ENCODE measurements around the gene UBASH3B.
"Not testable (repeated sequence)": the region's sequence is repeated elsewhere in the genome, so short reads cannot be mapped to it uniquely, and the experiment has no call there.

UBASH3B gene

GRCh38 chr11:122655527-122656072 lies at the start of gene UBASH3B:
UBASH3B (plus strand) TSS chr11:122655722; CDS start chr11:122656050, 328 bp downstream.
- Histone ChIP-seq H3K9ac (ENCODE audit: low read depth in 1 of 2, low read length in 2 of 2) (peak within 1 kb of the TSS; percentile 54 to 70), H3K36me3 (ENCODE audit: control insufficient read depth in 1 of 2, insufficient read depth in 2 of 2, low read length in 2 of 2) (no peaks in the 10 kb centered on the region), H3K4me3 (ENCODE audit: low read depth in 1 of 2, low read length in 2 of 2) (peak within 1 kb of the TSS; percentile 80 to 81), H3K9me3 (ENCODE audit: control insufficient read depth in 1 of 2, low read length in 2 of 2) (no peaks in the 10 kb centered on the region), H3K27me3 (ENCODE audit: control insufficient read depth in 1 of 2, insufficient read depth in 2 of 2, low read length in 2 of 2) (no peaks in the 10 kb centered on the region), H3K4me1 (ENCODE audit: control insufficient read depth in 1 of 2, insufficient read depth in 2 of 2, low read length in 2 of 2) (peaks cover 4 to 18% of the 10 kb centered on the region in 2 donors), H3K27ac (ENCODE audit: low read depth, low read length) (peak within 1 kb of the TSS; percentile 82)

- not testable (repeated sequence) for H3K27me3 ChIP-seq (ENCODE audit: control insufficient read depth in 1 of 2, insufficient read depth in 2 of 2, low read length in 2 of 2); H3K27ac ChIP-seq (ENCODE audit: low read depth, low read length); H3K36me3 ChIP-seq (ENCODE audit: control insufficient read depth in 1 of 2, insufficient read depth in 2 of 2, low read length in 2 of 2); H3K9me3 ChIP-seq (ENCODE audit: control insufficient read depth in 1 of 2, low read length in 2 of 2); H3K9ac ChIP-seq (ENCODE audit: low read depth in 1 of 2, low read length in 2 of 2); H3K4me3 ChIP-seq (ENCODE audit: low read depth in 1 of 2, low read length in 2 of 2); H3K4me1 ChIP-seq (ENCODE audit: control insufficient read depth in 1 of 2, insufficient read depth in 2 of 2, low read length in 2 of 2)
Observed at GRCh38 chr11:122607162-122607561, 48.4 kb upstream of the UBASH3B start.

DNA sequence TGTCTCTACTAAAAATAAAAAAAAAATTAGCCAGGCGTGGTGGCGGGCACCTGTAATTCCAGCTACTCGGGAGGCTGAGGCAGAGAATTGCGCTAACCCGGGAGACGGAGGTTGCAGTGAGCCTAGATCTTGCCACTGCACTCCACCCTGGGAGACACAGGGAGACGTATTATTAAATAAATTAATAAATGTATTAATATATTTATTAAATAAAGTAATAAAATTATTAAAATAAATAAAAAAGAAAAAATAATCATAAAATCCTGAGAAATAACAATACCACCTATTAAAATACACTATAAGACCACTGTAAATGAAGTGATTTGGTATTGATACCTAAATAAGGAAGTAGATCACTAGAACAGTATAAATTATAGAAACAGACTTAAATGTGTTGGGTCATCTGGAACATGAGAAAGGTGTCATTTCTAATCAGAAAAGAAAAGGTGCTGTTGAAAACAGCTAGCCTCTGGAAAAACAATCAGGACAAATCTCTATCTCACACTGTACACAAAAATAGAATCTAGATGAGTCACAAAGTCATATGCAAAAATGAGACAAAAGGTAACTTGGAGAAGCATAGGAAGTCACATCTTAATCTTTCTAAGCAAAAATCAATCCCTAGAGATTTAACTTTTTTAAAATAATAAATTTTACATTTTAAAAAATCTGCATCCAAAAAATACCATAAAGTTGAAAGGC lies 43.2 kb upstream of the UBASH3B start:
- H3K4me3 ChIP-seq (ENCODE audit: low read depth in 1 of 2, low read length in 2 of 2), result no peak overlapping the region
- H3K9me3 ChIP-seq (ENCODE audit: control insufficient read depth in 1 of 2, low read length in 2 of 2), result no peaks in the 10 kb centered on the region
- H3K9ac ChIP-seq (ENCODE audit: low read depth in 1 of 2, low read length in 2 of 2), result no peak overlapping the region
- no peak overlapping the region for H3K27ac ChIP-seq (ENCODE audit: low read depth, low read length)
- no peaks in the 10 kb centered on the region for H3K27me3 ChIP-seq (ENCODE audit: control insufficient read depth in 1 of 2, insufficient read depth in 2 of 2, low read length in 2 of 2)
- no peaks in the 10 kb centered on the region for H3K4me1 ChIP-seq (ENCODE audit: control insufficient read depth in 1 of 2, insufficient read depth in 2 of 2, low read length in 2 of 2)
- no peaks in the 10 kb centered on the region for H3K36me3 ChIP-seq (ENCODE audit: control insufficient read depth in 1 of 2, insufficient read depth in 2 of 2, low read length in 2 of 2)

GRCh38 chr11:122616718-122617117 lies 38.8 kb upstream of the UBASH3B start:
- Histone ChIP-seq H3K4me1 (ENCODE audit: control insufficient read depth in 1 of 2, insufficient read depth in 2 of 2, low read length in 2 of 2) (no peaks in the 10 kb centered on the region), H3K27me3 (ENCODE audit: control insufficient read depth in 1 of 2, insufficient read depth in 2 of 2, low read length in 2 of 2) (no peaks in the 10 kb centered on the region), H3K36me3 (ENCODE audit: control insufficient read depth in 1 of 2, insufficient read depth in 2 of 2, low read length in 2 of 2) (no peaks in the 10 kb centered on the region)

GRCh38 chr11:122617297-122617696 lies 38.2 kb upstream of the UBASH3B start:
- Histone ChIP-seq H3K27ac (ENCODE audit: low read depth, low read length) (no peak overlapping the region), H3K4me3 (ENCODE audit: low read depth in 1 of 2, low read length in 2 of 2) (no peak overlapping the region), H3K9ac (ENCODE audit: low read depth in 1 of 2, low read length in 2 of 2) (no peak overlapping the region), H3K27me3 (ENCODE audit: control insufficient read depth in 1 of 2, insufficient read depth in 2 of 2, low read length in 2 of 2) (no peaks in the 10 kb centered on the region), H3K9me3 (ENCODE audit: control insufficient read depth in 1 of 2, low read length in 2 of 2) (peaks cover 0 to 6% of the 10 kb centered on the region in 2 donors), H3K36me3 (ENCODE audit: control insufficient read depth in 1 of 2, insufficient read depth in 2 of 2, low read length in 2 of 2) (no peaks in the 10 kb centered on the region), H3K4me1 (ENCODE audit: control insufficient read depth in 1 of 2, insufficient read depth in 2 of 2, low read length in 2 of 2) (no peaks in the 10 kb centered on the region)

More at GRCh38 chr11:122616718-122617117, 38.8 kb upstream of the UBASH3B start:
- no peak overlapping the region for H3K9ac ChIP-seq (ENCODE audit: low read depth in 1 of 2, low read length in 2 of 2)
- no peak overlapping the region for H3K27ac ChIP-seq (ENCODE audit: low read depth, low read length)
- peaks cover 0 to 6% of the 10 kb centered on the region in 2 donors for H3K9me3 ChIP-seq (ENCODE audit: control insufficient read depth in 1 of 2, low read length in 2 of 2)
- no peak overlapping the region for H3K4me3 ChIP-seq (ENCODE audit: low read depth in 1 of 2, low read length in 2 of 2)

DNA sequence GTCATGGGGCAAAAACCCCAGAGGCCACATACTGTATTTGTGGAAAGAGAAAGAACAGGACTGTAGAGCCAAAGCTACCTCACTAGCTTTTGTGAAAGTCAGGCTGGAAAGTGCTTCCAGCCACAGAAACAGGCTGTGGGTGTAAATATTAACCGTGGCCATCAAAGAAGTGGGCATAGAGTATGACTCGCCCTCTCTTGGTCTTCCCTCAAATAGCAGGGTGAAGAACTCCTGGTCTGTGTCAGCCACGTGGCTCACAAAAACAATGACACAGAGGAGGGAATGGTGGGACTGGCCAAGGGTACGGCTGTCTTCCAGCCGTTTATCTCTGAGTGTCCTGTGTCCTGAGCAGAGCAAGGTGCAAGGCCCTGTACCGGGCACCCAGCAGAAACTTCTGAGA lies 37.6 kb upstream of the UBASH3B start:
- no peaks in the 10 kb centered on the region for H3K4me1 ChIP-seq (ENCODE audit: control insufficient read depth in 1 of 2, insufficient read depth in 2 of 2, low read length in 2 of 2)
- no peak overlapping the region for H3K27ac ChIP-seq (ENCODE audit: low read depth, low read length)
- H3K4me3 ChIP-seq (ENCODE audit: low read depth in 1 of 2, low read length in 2 of 2), result no peak overlapping the region
- H3K36me3 ChIP-seq (ENCODE audit: control insufficient read depth in 1 of 2, insufficient read depth in 2 of 2, low read length in 2 of 2), result no peaks in the 10 kb centered on the region
- H3K9ac ChIP-seq (ENCODE audit: low read depth in 1 of 2, low read length in 2 of 2), result no peak overlapping the region
- no peaks in the 10 kb centered on the region for H3K27me3 ChIP-seq (ENCODE audit: control insufficient read depth in 1 of 2, insufficient read depth in 2 of 2, low read length in 2 of 2)
- H3K9me3 ChIP-seq (ENCODE audit: control insufficient read depth in 1 of 2, low read length in 2 of 2), result peaks cover 0 to 6% of the 10 kb centered on the region in 2 donors

GRCh38 chr11:122618927-122619326 lies 36.6 kb upstream of the UBASH3B start:
- Histone ChIP-seq H3K9me3 (ENCODE audit: control insufficient read depth in 1 of 2, low read length in 2 of 2) (peaks cover 0 to 6% of the 10 kb centered on the region in 2 donors), H3K9ac (ENCODE audit: low read depth in 1 of 2, low read length in 2 of 2) (no peak overlapping the region), H3K27me3 (ENCODE audit: control insufficient read depth in 1 of 2, insufficient read depth in 2 of 2, low read length in 2 of 2) (no peaks in the 10 kb centered on the region), H3K27ac (ENCODE audit: low read depth, low read length) (no peak overlapping the region), H3K4me3 (ENCODE audit: low read depth in 1 of 2, low read length in 2 of 2) (no peak overlapping the region), H3K4me1 (ENCODE audit: control insufficient read depth in 1 of 2, insufficient read depth in 2 of 2, low read length in 2 of 2) (no peaks in the 10 kb centered on the region), H3K36me3 (ENCODE audit: control insufficient read depth in 1 of 2, insufficient read depth in 2 of 2, low read length in 2 of 2) (no peaks in the 10 kb centered on the region)

- Histone ChIP-seq H3K4me3 (ENCODE audit: low read depth in 1 of 2, low read length in 2 of 2) (no peak overlapping the region), H3K9me3 (ENCODE audit: control insufficient read depth in 1 of 2, low read length in 2 of 2) (peaks cover 0 to 6% of the 10 kb centered on the region in 2 donors), H3K27ac (ENCODE audit: low read depth, low read length) (no peak overlapping the region), H3K36me3 (ENCODE audit: control insufficient read depth in 1 of 2, insufficient read depth in 2 of 2, low read length in 2 of 2) (no peaks in the 10 kb centered on the region), H3K27me3 (ENCODE audit: control insufficient read depth in 1 of 2, insufficient read depth in 2 of 2, low read length in 2 of 2) (no peaks in the 10 kb centered on the region), H3K4me1 (ENCODE audit: control insufficient read depth in 1 of 2, insufficient read depth in 2 of 2, low read length in 2 of 2) (no peaks in the 10 kb centered on the region), H3K9ac (ENCODE audit: low read depth in 1 of 2, low read length in 2 of 2) (no peak overlapping the region)
Observed at GRCh38 chr11:122619757-122620156, 35.8 kb upstream of the UBASH3B start.

DNA sequence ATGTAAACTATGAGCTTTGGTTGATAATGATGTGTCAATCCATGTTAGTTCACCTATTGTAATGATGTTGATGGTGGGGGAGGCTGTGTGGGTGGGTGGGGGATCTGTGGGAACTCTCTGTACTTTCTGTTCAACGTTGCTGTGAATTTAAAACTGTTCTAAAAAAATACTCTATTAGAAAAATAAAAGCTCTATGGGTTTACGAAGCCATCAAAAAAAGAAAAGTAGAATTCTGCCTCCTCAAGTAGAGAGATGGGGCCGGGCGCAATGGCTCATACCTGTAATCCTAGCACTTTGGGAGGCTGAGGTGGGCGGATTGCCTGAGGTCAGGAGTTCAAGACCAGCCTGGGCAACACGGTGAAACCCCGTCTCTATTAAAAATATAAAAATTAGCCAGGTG lies 30.0 kb upstream of the UBASH3B start:
- H3K9me3 ChIP-seq (ENCODE audit: control insufficient read depth in 1 of 2, low read length in 2 of 2); H3K9ac ChIP-seq (ENCODE audit: low read depth in 1 of 2, low read length in 2 of 2); H3K4me1 ChIP-seq (ENCODE audit: control insufficient read depth in 1 of 2, insufficient read depth in 2 of 2, low read length in 2 of 2); H3K4me3 ChIP-seq (ENCODE audit: low read depth in 1 of 2, low read length in 2 of 2); H3K27me3 ChIP-seq (ENCODE audit: control insufficient read depth in 1 of 2, insufficient read depth in 2 of 2, low read length in 2 of 2); H3K36me3 ChIP-seq (ENCODE audit: control insufficient read depth in 1 of 2, insufficient read depth in 2 of 2, low read length in 2 of 2); H3K27ac ChIP-seq (ENCODE audit: low read depth, low read length): not testable (repeated sequence)

GRCh38 chr11:122625976-122626665 lies 29.4 kb upstream of the UBASH3B start:
- no peaks in the 10 kb centered on the region for H3K4me1 ChIP-seq (ENCODE audit: control insufficient read depth in 1 of 2, insufficient read depth in 2 of 2, low read length in 2 of 2)
- no peak overlapping the region for H3K27ac ChIP-seq (ENCODE audit: low read depth, low read length)
- no peaks in the 10 kb centered on the region for H3K36me3 ChIP-seq (ENCODE audit: control insufficient read depth in 1 of 2, insufficient read depth in 2 of 2, low read length in 2 of 2)
- peaks cover 0 to 3% of the 10 kb centered on the region in 2 donors for H3K27me3 ChIP-seq (ENCODE audit: control insufficient read depth in 1 of 2, insufficient read depth in 2 of 2, low read length in 2 of 2)
- no peak overlapping the region for H3K4me3 ChIP-seq (ENCODE audit: low read depth in 1 of 2, low read length in 2 of 2)
- no peaks in the 10 kb centered on the region for H3K9me3 ChIP-seq (ENCODE audit: control insufficient read depth in 1 of 2, low read length in 2 of 2)
- H3K9ac ChIP-seq (ENCODE audit: low read depth in 1 of 2, low read length in 2 of 2), result no peak overlapping the region
